GM23338 (cell line): Measurements from ENCODE around the gene CREBL2. TPM values are rescaled to one million over a fixed set of nuclear protein-coding genes. Genes with fewer than 3 reads are reported as not detected.

Experiments used
- ATAC-seq: fragments of 200-7000 bp; cut with Tn5 transposase; 3 replicates; pipeline ENCODE4 v1.9.1; 2020
- DNase-seq: peaks from one replicate; pipeline ENCODE4 v3.0.0-alpha.2; 2015; ENCODE audit warnings: low spot score
- H2AFZ ChIP-seq: fragments of 200-600 bp; sonication (generic); 2 replicates; pipeline ENCODE4 v1.8.0; 2016; ENCODE audit warnings: antibody characterized with exemption, mild to moderate bottlenecking, moderate library complexity
- H3F3A ChIP-seq: fragments of 200-600 bp; sonication (generic); replicated peaks from 2 replicates; pipeline ENCODE4 v1.8.0; 2017; ENCODE audit warnings: antibody characterized with exemption, mixed run types, low read depth
- H3K27ac ChIP-seq: fragments of 200-600 bp; sonication (generic); 2 replicates; pipeline ENCODE4 v1.6.1; 2016; ENCODE audit warnings: low read depth
- H3K27me3 ChIP-seq: fragments of 200-600 bp; sonication (generic); 2 replicates; pipeline ENCODE4 v1.8.0; 2016; ENCODE audit warnings: mild to moderate bottlenecking, mixed run types, moderate library complexity; ENCODE audit not compliant: insufficient read depth
- H3K36me3 ChIP-seq: fragments of 200-600 bp; sonication (generic); 2 replicates; pipeline ENCODE4 v1.8.0; 2016; ENCODE audit warnings: mild to moderate bottlenecking; ENCODE audit not compliant: insufficient read depth
- H3K4me1 ChIP-seq: fragments of 200-600 bp; sonication (generic); 2 replicates; pipeline ENCODE4 v1.8.0; 2016; ENCODE audit warnings: mild to moderate bottlenecking, moderate library complexity; ENCODE audit not compliant: insufficient read depth
- H3K4me2 ChIP-seq: fragments of 200-600 bp; sonication (generic); 2 replicates; pipeline ENCODE4 v1.7.1; 2017; ENCODE audit warnings: mixed run types
- H3K4me3 ChIP-seq: fragments of 200-600 bp; sonication (generic); 2 replicates; pipeline ENCODE4 v1.6.1; 2016; ENCODE audit warnings: mixed run types
- H3K79me2 ChIP-seq: fragments of 200-600 bp; sonication (generic); replicated peaks from 2 replicates; pipeline ENCODE4 v1.8.0; 2017; ENCODE audit warnings: mild to moderate bottlenecking; ENCODE audit not compliant: insufficient read depth
- H3K9me2 ChIP-seq: fragments of 200-600 bp; sonication (generic); 2 replicates; pipeline ENCODE4 v1.8.0; 2017; ENCODE audit not compliant: insufficient read depth
- H4K20me1 ChIP-seq: fragments of 200-600 bp; sonication (generic); replicated peaks from 2 replicates; pipeline ENCODE4 v1.8.0; 2017; ENCODE audit warnings: mild to moderate bottlenecking; ENCODE audit not compliant: insufficient read depth
- H3K27ac Mint-ChIP-seq: 2 replicates; pipeline ENCODE4 v1.8.0; 2020; ENCODE audit warnings: inconsistent platforms, mild to moderate bottlenecking, moderate library complexity, mixed read lengths
- H3K27me3 Mint-ChIP-seq: 3 replicates; pipeline ENCODE4 v1.8.0; 2022; ENCODE audit warnings: low read depth, mild to moderate bottlenecking, moderate library complexity, mixed read lengths, inconsistent platforms; ENCODE audit not compliant: insufficient read depth, poor library complexity
- H3K36me3 Mint-ChIP-seq: 3 replicates; pipeline ENCODE4 v1.8.0; 2021; ENCODE audit warnings: low read depth, mild to moderate bottlenecking, inconsistent platforms, moderate library complexity, mixed read lengths
- H3K4me1 Mint-ChIP-seq: 3 replicates; pipeline ENCODE4 v1.8.0; 2020; ENCODE audit warnings: mild to moderate bottlenecking, inconsistent platforms, mixed read lengths
- H3K4me3 Mint-ChIP-seq: 3 replicates; pipeline ENCODE4 v1.8.0; 2021; ENCODE audit warnings: moderate library complexity, mild to moderate bottlenecking, inconsistent platforms, mixed read lengths
- H3K9me3 Mint-ChIP-seq: 3 replicates; pipeline ENCODE4 v1.8.0; 2020; ENCODE audit warnings: moderate library complexity, mild to moderate bottlenecking, inconsistent platforms, mixed read lengths
- CREB1 ChIP-seq: fragments of 250-450 bp; sonication (Bioruptor Pico); IDR thresholded peaks from 2 replicates; pipeline ENCODE4 v1.5.0; 2020; ENCODE audit warnings: low read depth, mild to moderate bottlenecking, moderate library complexity
- ETS1 ChIP-seq: IDR thresholded peaks from 2 replicates; pipeline ENCODE4 v1.6.1; 2016; ENCODE audit warnings: antibody characterized with exemption
- EZH2 ChIP-seq: fragments of 200-600 bp; sonication (generic); IDR thresholded peaks from one replicate; pipeline ENCODE4 v1.8.0; 2017; ENCODE audit warnings: antibody characterized with exemption, mild to moderate bottlenecking, low read depth; ENCODE audit not compliant: unreplicated experiment
- EZH2phosphoT487 ChIP-seq: fragments of 200-600 bp; sonication (generic); IDR thresholded peaks from one replicate; pipeline ENCODE4 v1.8.1; 2018; ENCODE audit warnings: antibody characterized with exemption; ENCODE audit not compliant: unreplicated experiment
- JUNB ChIP-seq: IDR thresholded peaks from one replicate; pipeline ENCODE4 v1.6.1; 2016; ENCODE audit warnings: antibody characterized with exemption; ENCODE audit not compliant: unreplicated experiment
- NANOG ChIP-seq: IDR thresholded peaks from 2 replicates; pipeline ENCODE4 v1.6.1; 2016; ENCODE audit warnings: antibody characterized with exemption, borderline replicate concordance
- POLR2AphosphoS5 ChIP-seq: IDR thresholded peaks from 2 replicates; pipeline ENCODE4 v1.6.1; 2016; ENCODE audit warnings: antibody characterized with exemption, low read depth
- REST ChIP-seq: IDR thresholded peaks from one replicate; pipeline ENCODE4 v1.6.1; 2018; ENCODE audit warnings: antibody characterized with exemption; ENCODE audit not compliant: unreplicated experiment
- STAT1 ChIP-seq: IDR thresholded peaks from one replicate; pipeline ENCODE4 v1.6.1; 2016; ENCODE audit warnings: antibody characterized with exemption; ENCODE audit not compliant: unreplicated experiment
- ZNF114 ChIP-seq: fragments of 250-450 bp; sonication (Bioruptor Pico); IDR thresholded peaks from 2 replicates; pipeline ENCODE4 v1.5.0; 2020; ENCODE audit warnings: mild to moderate bottlenecking, moderate library complexity
- ZNF331 ChIP-seq: fragments of 250-450 bp; sonication (Bioruptor Pico); IDR thresholded peaks from 2 replicates; pipeline ENCODE4 v1.5.0; 2020; ENCODE audit warnings: low read depth, mild to moderate bottlenecking, moderate library complexity
- polyA plus RNA-seq: library from polyadenylated mRNA; unstranded; fragments of >200 nt; fragmentation: Nextera tagmentation; extraction: Ambion mirVana; gene quantifications from 2 replicates; pipeline ENCODE4 v1.2.1, GENCODE V29; 2016
- total RNA-seq: library from RNA; depleted of rRNA; stranded (reverse); fragments of >200 nt; shearing (Covaris generic); gene quantifications from 2 replicates; pipeline ENCODE4 v1.2.3, GENCODE V29; 2014
- TF ChIP-seq, protein P1 (sequence below): fragments of 250-450 bp; sonication (Bioruptor Pico); IDR thresholded peaks from 2 replicates; pipeline ENCODE4 v1.5.0; 2020; ENCODE audit warnings: mild to moderate bottlenecking, moderate library complexity
- TF ChIP-seq, protein P2 (sequence below), 2 experiments: fragments of 200-600 bp in 1 of 2; sonication (generic) in 1 of 2; conservative IDR thresholded peaks; 2 replicates each; pipeline versions ENCODE4 v1.5.1 to v1.6.1; 2016 to 2017; ENCODE audit warnings: antibody characterized with exemption in 2 of 2, low read depth in 2 of 2, mild to moderate bottlenecking in 2 of 2, moderate library complexity in 1 of 2

The CREBL2 gene
- total and polyA plus RNA-seq, 2 experiments from 2014 or later: 9.0 to 21.6 TPM

DNA sequence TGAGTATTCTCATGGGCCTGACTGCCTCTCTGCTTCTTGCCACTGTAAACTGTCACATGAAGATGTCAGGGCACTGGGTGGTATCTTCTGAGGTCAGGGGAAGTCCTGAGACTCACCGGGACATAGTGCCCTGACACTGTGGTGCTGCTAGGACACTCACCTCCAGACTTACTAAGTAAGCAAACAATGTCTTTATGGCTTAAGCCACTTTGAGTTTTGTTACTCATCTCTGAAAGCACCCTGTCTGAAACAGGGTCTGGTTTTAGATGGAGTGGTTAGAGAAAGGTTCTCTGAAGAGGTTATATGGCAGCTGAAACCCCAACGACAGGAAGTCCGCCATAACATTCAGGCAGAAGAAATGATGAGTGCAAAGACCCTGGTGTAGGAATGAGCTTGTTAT is 61.6 kb downstream of the CREBL2 start:
- Histone ChIP-seq H3K4me1 (peaks cover 12% of the 10 kb centered on the region; the same call in 1 of the 2 replicates), H3K27ac (no peak overlapping the region), H4K20me1 (peaks cover 14% of the 10 kb centered on the region), H3K79me2 (peaks cover 7% of the 10 kb centered on the region; the same call in 1 of the 2 replicates), H3K4me3 (no peak overlapping the region), H3K9me2 (no peaks in the 10 kb centered on the region), H3K36me3 (no peaks in the 10 kb centered on the region), H3F3A (no peaks in the 10 kb centered on the region), H2AFZ (no peak overlapping the region), H3K4me2 (no peak overlapping the region), H3K27me3 (peaks cover 47% of the 10 kb centered on the region)
- TF ChIP-seq ZNF114 (CRISPR knock-in tag) (no peak), CREB1 (CRISPR knock-in tag) (no peak), JUNB (no peak), EZH2 (no peak), REST (no peak), ETS1 (no peak), NANOG (no peak), POLR2AphosphoS5 (no peak), STAT1 (no peak), ZNF331 (CRISPR knock-in tag) (no peak), EZH2phosphoT487 (no peak)
- TF ChIP-seq, protein P1, sequence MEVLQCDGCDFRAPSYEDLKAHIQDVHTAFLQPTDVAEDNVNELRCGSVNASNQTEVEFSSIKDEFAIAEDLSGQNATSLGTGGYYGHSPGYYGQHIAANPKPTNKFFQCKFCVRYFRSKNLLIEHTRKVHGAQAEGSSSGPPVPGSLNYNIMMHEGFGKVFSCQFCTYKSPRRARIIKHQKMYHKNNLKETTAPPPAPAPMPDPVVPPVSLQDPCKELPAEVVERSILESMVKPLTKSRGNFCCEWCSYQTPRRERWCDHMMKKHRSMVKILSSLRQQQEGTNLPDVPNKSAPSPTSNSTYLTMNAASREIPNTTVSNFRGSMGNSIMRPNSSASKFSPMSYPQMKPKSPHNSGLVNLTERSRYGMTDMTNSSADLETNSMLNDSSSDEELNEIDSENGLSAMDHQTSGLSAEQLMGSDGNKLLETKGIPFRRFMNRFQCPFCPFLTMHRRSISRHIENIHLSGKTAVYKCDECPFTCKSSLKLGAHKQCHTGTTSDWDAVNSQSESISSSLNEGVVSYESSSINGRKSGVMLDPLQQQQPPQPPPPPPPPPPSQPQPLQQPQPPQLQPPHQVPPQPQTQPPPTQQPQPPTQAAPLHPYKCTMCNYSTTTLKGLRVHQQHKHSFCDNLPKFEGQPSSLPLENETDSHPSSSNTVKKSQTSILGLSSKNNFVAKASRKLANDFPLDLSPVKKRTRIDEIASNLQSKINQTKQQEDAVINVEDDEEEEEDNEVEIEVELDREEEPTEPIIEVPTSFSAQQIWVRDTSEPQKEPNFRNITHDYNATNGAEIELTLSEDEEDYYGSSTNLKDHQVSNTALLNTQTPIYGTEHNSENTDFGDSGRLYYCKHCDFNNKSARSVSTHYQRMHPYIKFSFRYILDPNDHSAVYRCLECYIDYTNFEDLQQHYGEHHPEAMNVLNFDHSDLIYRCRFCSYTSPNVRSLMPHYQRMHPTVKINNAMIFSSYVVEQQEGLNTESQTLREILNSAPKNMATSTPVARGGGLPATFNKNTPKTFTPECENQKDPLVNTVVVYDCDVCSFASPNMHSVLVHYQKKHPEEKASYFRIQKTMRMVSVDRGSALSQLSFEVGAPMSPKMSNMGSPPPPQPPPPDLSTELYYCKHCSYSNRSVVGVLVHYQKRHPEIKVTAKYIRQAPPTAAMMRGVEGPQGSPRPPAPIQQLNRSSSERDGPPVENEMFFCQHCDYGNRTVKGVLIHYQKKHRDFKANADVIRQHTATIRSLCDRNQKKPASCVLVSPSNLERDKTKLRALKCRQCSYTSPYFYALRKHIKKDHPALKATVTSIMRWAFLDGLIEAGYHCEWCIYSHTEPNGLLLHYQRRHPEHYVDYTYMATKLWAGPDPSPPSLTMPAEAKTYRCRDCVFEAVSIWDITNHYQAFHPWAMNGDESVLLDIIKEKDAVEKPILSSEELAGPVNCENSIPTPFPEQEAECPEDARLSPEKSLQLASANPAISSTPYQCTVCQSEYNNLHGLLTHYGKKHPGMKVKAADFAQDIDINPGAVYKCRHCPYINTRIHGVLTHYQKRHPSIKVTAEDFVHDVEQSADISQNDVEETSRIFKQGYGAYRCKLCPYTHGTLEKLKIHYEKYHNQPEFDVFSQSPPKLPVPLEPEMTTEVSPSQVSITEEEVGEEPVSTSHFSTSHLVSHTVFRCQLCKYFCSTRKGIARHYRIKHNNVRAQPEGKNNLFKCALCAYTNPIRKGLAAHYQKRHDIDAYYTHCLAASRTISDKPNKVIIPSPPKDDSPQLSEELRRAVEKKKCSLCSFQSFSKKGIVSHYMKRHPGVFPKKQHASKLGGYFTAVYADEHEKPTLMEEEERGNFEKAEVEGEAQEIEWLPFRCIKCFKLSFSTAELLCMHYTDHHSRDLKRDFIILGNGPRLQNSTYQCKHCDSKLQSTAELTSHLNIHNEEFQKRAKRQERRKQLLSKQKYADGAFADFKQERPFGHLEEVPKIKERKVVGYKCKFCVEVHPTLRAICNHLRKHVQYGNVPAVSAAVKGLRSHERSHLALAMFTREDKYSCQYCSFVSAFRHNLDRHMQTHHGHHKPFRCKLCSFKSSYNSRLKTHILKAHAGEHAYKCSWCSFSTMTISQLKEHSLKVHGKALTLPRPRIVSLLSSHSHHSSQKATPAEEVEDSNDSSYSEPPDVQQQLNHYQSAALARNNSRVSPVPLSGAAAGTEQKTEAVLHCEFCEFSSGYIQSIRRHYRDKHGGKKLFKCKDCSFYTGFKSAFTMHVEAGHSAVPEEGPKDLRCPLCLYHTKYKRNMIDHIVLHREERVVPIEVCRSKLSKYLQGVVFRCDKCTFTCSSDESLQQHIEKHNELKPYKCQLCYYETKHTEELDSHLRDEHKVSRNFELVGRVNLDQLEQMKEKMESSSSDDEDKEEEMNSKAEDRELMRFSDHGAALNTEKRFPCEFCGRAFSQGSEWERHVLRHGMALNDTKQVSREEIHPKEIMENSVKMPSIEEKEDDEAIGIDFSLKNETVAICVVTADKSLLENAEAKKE (CRISPR knock-in tag): no peak
- TF ChIP-seq, protein P2, sequence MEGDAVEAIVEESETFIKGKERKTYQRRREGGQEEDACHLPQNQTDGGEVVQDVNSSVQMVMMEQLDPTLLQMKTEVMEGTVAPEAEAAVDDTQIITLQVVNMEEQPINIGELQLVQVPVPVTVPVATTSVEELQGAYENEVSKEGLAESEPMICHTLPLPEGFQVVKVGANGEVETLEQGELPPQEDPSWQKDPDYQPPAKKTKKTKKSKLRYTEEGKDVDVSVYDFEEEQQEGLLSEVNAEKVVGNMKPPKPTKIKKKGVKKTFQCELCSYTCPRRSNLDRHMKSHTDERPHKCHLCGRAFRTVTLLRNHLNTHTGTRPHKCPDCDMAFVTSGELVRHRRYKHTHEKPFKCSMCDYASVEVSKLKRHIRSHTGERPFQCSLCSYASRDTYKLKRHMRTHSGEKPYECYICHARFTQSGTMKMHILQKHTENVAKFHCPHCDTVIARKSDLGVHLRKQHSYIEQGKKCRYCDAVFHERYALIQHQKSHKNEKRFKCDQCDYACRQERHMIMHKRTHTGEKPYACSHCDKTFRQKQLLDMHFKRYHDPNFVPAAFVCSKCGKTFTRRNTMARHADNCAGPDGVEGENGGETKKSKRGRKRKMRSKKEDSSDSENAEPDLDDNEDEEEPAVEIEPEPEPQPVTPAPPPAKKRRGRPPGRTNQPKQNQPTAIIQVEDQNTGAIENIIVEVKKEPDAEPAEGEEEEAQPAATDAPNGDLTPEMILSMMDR (conservative IDR thresholded peaks at IDR 0.05; ENCODE audit: low read depth in 2 of 2): no peak
- peaks cover 20% of the 10 kb centered on the region for H3K4me1 Mint-ChIP-seq
- H3K27me3 Mint-ChIP-seq: peaks cover 48% of the 10 kb centered on the region
- H3K9me3 Mint-ChIP-seq: no peaks in the 10 kb centered on the region
- H3K27ac Mint-ChIP-seq: no peak overlapping the region
- DNase-seq (no peak), ATAC-seq (no peak)
- H3K4me3 Mint-ChIP-seq: no peak overlapping the region
- peaks cover 11% of the 10 kb centered on the region for H3K36me3 Mint-ChIP-seq
